Sigmoid colon (tissue), 7 donors: ENCODE results near the gene CCS. TPM values are rescaled to one million over a fixed set of nuclear protein-coding genes. Genes with fewer than 3 reads are reported as not detected.

ENCODE experiments used
- DNase-seq: peaks from one replicate; pipeline ENCODE4 v3.0.0-alpha.2; 2019
- H3K27ac ChIP-seq, 4 donors: fragments of 200-600 bp; sonication (generic); one replicate each; pipeline ENCODE4 v1.5.1; 2016 to 2019; ENCODE audit warnings: mild to moderate bottlenecking in 1 of 4
- H3K27me3 ChIP-seq, 3 donors: fragments of 200-600 bp; sonication (generic); one replicate each; pipeline ENCODE4 v1.5.1; 2019; ENCODE audit warnings: mild to moderate bottlenecking in 1 of 3
- H3K36me3 ChIP-seq, 4 donors: fragments of 200-600 bp; sonication (generic); one replicate each; pipeline ENCODE4 v1.5.1; 2016 to 2019
- H3K4me1 ChIP-seq, 4 donors: fragments of 200-600 bp; sonication (generic); one replicate each; pipeline ENCODE4 v1.5.1; 2017 to 2019
- H3K4me3 ChIP-seq, 4 donors: fragments of 200-600 bp; sonication (generic); one replicate each; pipeline ENCODE4 v1.5.1; 2017 to 2019; ENCODE audit warnings: mild to moderate bottlenecking in 2 of 4, moderate library complexity in 1 of 4
- H3K9me3 ChIP-seq, 4 donors: fragments of 200-600 bp in 3 of 4; sonication (generic) in 3 of 4; one replicate each; pipeline versions ENCODE4 v1.5.1 to v1.6.1; 2013 to 2019
- EP300 ChIP-seq, 4 donors: sonication (generic); formaldehyde crosslinking; IDR thresholded peaks; one replicate each; pipeline ENCODE4 v1.6.1; 2017; ENCODE audit warnings: antibody characterized with exemption in 4 of 4
- POLR2A ChIP-seq, 2 donors: fragments of 450-650 bp; IDR thresholded peaks; one replicate each; pipeline ENCODE4 v1.6.1; 2016; ENCODE audit warnings: antibody characterized with exemption in 2 of 2, mild to moderate bottlenecking in 2 of 2, moderate library complexity in 2 of 2
- POLR2AphosphoS5 ChIP-seq, 4 donors: sonication (generic); formaldehyde crosslinking; IDR thresholded peaks; one replicate each; pipeline ENCODE4 v1.6.1; 2017; ENCODE audit warnings: antibody characterized with exemption in 4 of 4
- WGBS, 2 donors: extraction: QIAGEN DNeasy Blood & Tissue Kit; methylation state at CpG; one replicate each; pipeline ENCODE4 v1.1.7; 2013; 5-methylcytosine and 5-hydroxymethylcytosine counted together
- intact Hi-C: fragments of 100-400 bp; cut with DNase I; formaldehyde crosslinking; loops from one replicate; pipeline ENCODE4 v1.15.1; 2023
- polyA plus RNA-seq, 3 donors: library from polyadenylated mRNA; stranded (reverse); fragments of 200-250 nt; gene quantifications; one replicate each; pipeline ENCODE4 v1.2.3, GENCODE V29; 2013
- total RNA-seq, 4 donors: library from RNA; depleted of rRNA; stranded (reverse); fragments of >200 nt; gene quantifications; one replicate each; pipeline ENCODE4 v1.1.0, GENCODE V29; 2016
- TF ChIP-seq, protein P1 (sequence below), 4 experiments: fragments of 450-650 bp in 3 of 4; fragments of 200-600 bp in 1 of 4; IDR thresholded peaks; one replicate each; pipeline ENCODE4 v1.5.1; 2016 to 2019; ENCODE audit warnings: antibody characterized with exemption in 4 of 4, mild to moderate bottlenecking in 3 of 4, moderate library complexity in 2 of 4
- donor health status: healthy with polysubstance abuse.
- donor health status: Bipolar disorder and iron deficiency.
- donor health status: healthy.

Gene CCS
- total and polyA plus RNA-seq, 7 donors = 26.0 to 48.8 (median 40.6) TPM

DNA sequence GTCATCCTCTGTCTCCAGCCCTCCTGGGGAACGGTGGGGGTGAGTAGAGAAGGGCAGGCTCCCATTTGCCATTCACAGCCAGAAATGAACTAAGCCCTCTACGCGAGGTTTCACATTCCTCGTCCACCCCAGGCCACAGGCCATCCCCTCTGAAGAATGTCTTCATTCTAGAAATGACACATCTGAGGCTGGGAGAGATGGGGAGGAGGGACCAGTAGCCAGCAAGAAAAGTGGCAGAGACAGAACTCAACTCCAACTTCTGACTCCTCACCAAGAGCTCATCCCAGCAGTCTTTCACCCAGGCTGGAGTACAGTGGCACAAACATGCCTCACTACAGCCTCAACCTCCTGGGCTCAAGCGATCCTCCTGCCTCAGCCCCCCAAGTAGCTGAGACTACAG, 28.0 kb upstream of the CCS start:
- 92 to 94% methylated on average over 5 of the region's 5 CpGs for WGBS, 2 donors
- Histone ChIP-seq H3K9me3 (no peaks in the 10 kb centered on the region), H3K4me1 (peaks cover 0 to 18% (median 14%) of the 10 kb centered on the region in 4 donors), H3K4me3 (no peak overlapping the region), H3K27me3 (no peaks in the 10 kb centered on the region), H3K36me3 (peaks cover 0 to 32% (median 5%) of the 10 kb centered on the region in 4 donors), H3K27ac (no peak overlapping the region)
- TF ChIP-seq POLR2A (IDR thresholded peaks at IDR 0.05) (no peak), EP300 (IDR thresholded peaks at IDR 0.05) (no peak), POLR2AphosphoS5 (IDR thresholded peaks at IDR 0.05) (no peak)
- TF ChIP-seq, protein P1, sequence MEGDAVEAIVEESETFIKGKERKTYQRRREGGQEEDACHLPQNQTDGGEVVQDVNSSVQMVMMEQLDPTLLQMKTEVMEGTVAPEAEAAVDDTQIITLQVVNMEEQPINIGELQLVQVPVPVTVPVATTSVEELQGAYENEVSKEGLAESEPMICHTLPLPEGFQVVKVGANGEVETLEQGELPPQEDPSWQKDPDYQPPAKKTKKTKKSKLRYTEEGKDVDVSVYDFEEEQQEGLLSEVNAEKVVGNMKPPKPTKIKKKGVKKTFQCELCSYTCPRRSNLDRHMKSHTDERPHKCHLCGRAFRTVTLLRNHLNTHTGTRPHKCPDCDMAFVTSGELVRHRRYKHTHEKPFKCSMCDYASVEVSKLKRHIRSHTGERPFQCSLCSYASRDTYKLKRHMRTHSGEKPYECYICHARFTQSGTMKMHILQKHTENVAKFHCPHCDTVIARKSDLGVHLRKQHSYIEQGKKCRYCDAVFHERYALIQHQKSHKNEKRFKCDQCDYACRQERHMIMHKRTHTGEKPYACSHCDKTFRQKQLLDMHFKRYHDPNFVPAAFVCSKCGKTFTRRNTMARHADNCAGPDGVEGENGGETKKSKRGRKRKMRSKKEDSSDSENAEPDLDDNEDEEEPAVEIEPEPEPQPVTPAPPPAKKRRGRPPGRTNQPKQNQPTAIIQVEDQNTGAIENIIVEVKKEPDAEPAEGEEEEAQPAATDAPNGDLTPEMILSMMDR (IDR thresholded peaks at IDR 0.05) = no peak
- no peak for DNase-seq
- intact Hi-C loops = no loop called here

DNA sequence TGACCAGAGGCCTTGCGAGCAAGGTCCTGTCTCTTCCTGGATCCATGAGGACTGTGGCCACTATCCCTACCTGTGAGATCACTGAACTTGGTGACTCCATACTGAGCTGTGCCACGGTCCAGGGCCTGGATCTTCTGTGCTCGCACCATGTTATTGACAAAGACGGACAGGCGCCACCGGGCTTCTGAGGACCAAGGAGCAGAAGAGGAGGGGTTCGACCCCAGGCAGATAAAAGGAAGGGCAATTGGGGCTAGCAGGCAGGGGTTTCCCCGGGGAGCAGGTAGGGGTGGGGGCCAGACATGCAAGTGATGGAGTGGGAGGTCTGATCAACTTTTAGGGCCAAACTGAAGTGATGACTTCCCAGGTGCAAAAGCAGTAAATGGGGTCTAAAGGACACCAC, 26.8 kb upstream of the CCS start:
- H3K27me3 ChIP-seq = no peaks in the 10 kb centered on the region
- no peaks in the 10 kb centered on the region for H3K9me3 ChIP-seq
- no peak for TF ChIP-seq POLR2AphosphoS5 (IDR thresholded peaks at IDR 0.05)
- no peak for TF ChIP-seq EP300 (IDR thresholded peaks at IDR 0.05)
- TF ChIP-seq POLR2A (IDR thresholded peaks at IDR 0.05) = no peak
- TF ChIP-seq, protein P1 (IDR thresholded peaks at IDR 0.05) = no peak
- H3K4me3 ChIP-seq = no peak overlapping the region
- H3K27ac ChIP-seq = no peak overlapping the region
- H3K36me3 ChIP-seq = peaks cover 0 to 32% (median 5%) of the 10 kb centered on the region in 4 donors
- intact Hi-C loops = no loop called here
- peaks cover 0 to 18% (median 14%) of the 10 kb centered on the region in 4 donors for H3K4me1 ChIP-seq
- 93 to 95% methylated on average over 8 of the region's 8 CpGs for WGBS, 2 donors
- DNase-seq = no peak

DNA sequence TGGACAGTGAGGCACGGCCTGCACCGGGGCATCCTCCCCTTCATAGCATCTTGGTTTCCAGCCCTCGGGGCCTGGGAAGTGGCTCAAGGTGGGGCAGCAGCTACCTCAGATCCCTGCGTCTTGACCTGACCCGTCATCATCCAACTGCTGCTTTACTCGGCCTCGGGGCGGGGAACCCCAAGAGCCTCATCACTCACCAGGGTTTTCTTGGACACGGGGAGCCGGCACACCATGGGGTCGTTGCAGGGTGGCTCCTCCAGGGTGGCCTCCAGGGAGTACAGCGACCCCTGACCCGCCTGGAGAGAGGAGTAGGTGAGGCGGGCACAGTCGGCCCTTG, 25.2 kb upstream of the CCS start:
- H3K27ac ChIP-seq = peak overlapping the region; percentile 44 to 75 (median 68)

DNA sequence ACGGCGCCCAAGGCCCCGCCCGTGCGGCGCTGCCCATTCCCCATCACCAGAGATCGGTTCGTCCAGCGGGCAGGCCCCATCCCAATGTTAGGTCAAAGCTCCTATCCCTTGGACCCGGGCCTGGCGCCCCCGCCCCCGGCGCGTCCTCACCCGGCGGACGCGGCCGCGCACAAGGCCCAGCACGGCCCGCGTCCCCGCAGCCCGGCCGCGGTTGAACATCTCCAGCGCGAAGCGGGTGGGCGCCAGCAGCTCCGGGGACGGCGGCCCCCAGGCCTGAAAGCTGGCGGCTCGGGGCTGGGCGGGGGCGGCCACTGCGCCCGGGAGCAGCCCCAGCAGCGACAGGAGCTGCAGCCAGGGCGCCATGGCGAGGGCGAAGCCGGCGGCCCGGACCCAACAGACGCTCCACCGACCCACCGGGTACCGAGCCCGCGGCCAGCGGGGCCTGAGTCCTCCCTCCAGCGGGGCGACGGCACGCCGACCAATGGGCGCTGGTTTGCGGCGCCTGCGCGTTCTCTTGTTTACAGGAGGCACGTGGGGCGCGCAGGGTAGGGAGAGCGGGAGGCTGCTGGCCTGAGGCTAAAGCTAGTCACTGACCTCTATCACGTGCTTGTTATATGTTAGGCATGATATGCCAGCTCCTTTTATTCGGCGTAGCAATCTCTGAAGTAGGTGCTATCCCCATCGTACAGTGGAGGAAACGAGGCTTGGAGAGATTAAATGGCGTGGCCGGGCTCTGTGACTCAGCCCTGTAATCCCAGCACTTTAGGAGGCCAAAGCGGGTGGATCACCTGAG, 24.7 kb upstream of the CCS start, which contains the start of gene CTSF:
CTSF (minus strand) TSS at position 483 of the 793 bp plus-strand sequence; CDS start at position 363, 120 bp downstream.
- H3K4me3 ChIP-seq = peak within 1 kb of the TSS; percentile 49 to 74 (median 67)
- peak in 3 of 4 donors; percentile 66 to 75 (median 71) for TF ChIP-seq POLR2AphosphoS5 (IDR thresholded peaks at IDR 0.05)
- TF ChIP-seq EP300 (IDR thresholded peaks at IDR 0.05) = no peak
- H3K27me3 ChIP-seq = no peaks in the 10 kb centered on the region
- peaks cover 0 to 18% (median 14%) of the 10 kb centered on the region in 4 donors for H3K4me1 ChIP-seq
- peak within 1 kb of the TSS; percentile 44 to 75 (median 68) for H3K27ac ChIP-seq
- DNase-seq = peak; percentile 95
- WGBS, 2 donors = 6 to 7% methylated on average over 77 of the region's 77 CpGs
- H3K9me3 ChIP-seq = no peaks in the 10 kb centered on the region
- H3K36me3 ChIP-seq = peaks cover 0 to 32% (median 5%) of the 10 kb centered on the region in 4 donors
- intact Hi-C loops = no loop called here

More for the DNA sequence above, 25.2 kb upstream of the CCS start:
- intact Hi-C loops = no loop called here
- 66 to 67% methylated on average over 15 of the region's 15 CpGs for WGBS, 2 donors
- Histone ChIP-seq H3K4me3 (peak overlapping the region; percentile 49 to 74 (median 67)), H3K27me3 (no peaks in the 10 kb centered on the region), H3K36me3 (peaks cover 0 to 32% (median 5%) of the 10 kb centered on the region in 4 donors), H3K4me1 (peaks cover 0 to 18% (median 14%) of the 10 kb centered on the region in 4 donors), H3K9me3 (no peaks in the 10 kb centered on the region)
- TF ChIP-seq, protein P1 (IDR thresholded peaks at IDR 0.05) = no peak
- no peak for TF ChIP-seq POLR2A (IDR thresholded peaks at IDR 0.05)
- no peak for TF ChIP-seq EP300 (IDR thresholded peaks at IDR 0.05)
- TF ChIP-seq POLR2AphosphoS5 (IDR thresholded peaks at IDR 0.05) = no peak
- no peak for DNase-seq

GRCh38 chr11:66569076-66569475, 23.9 kb upstream of the CCS start:
- H3K4me1 ChIP-seq = peaks cover 0 to 18% (median 14%) of the 10 kb centered on the region in 4 donors
- H3K4me3 ChIP-seq = no peak overlapping the region
- H3K9me3 ChIP-seq = no peaks in the 10 kb centered on the region
- 89% methylated on average over 7 of the region's 7 CpGs for WGBS, 2 donors
- peaks cover 0 to 25% (median 3%) of the 10 kb centered on the region in 4 donors for H3K36me3 ChIP-seq
- no peak for DNase-seq
- H3K27ac ChIP-seq = peak overlapping the region in 2 of 4 donors; percentile 68 to 75
- intact Hi-C loops = no loop called here
- no peaks in the 10 kb centered on the region for H3K27me3 ChIP-seq
- TF ChIP-seq EP300 (IDR thresholded peaks at IDR 0.05) (no peak), POLR2AphosphoS5 (IDR thresholded peaks at IDR 0.05) (no peak), POLR2A (IDR thresholded peaks at IDR 0.05) (no peak)
- TF ChIP-seq, protein P1 (IDR thresholded peaks at IDR 0.05) = no peak
